ENCODE measurements around the gene ERGIC3.
A peak's percentile ranks its signal among the peaks of the same experiment; 100 is the strongest.

ERGIC3 gene

DNA sequence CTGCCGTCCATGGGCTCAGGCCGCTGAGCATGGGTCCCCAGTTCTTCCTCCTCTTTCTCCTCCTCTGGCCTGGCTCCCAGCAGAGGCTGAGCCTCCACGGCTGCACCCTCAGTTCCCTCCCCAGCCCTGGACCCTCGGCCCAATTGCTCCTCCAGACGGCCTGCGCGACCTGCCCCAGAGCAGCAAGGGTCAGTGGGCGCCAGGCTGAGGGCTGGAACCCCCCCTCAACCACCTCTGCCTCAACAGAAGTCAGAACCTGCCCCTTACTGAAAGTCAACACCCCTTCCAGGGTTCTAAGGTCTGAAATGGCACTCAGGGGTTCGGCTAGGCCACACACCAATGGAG is 57.9 kb downstream of the ERGIC3 start:
- TF ChIP-seq, protein P1, sequence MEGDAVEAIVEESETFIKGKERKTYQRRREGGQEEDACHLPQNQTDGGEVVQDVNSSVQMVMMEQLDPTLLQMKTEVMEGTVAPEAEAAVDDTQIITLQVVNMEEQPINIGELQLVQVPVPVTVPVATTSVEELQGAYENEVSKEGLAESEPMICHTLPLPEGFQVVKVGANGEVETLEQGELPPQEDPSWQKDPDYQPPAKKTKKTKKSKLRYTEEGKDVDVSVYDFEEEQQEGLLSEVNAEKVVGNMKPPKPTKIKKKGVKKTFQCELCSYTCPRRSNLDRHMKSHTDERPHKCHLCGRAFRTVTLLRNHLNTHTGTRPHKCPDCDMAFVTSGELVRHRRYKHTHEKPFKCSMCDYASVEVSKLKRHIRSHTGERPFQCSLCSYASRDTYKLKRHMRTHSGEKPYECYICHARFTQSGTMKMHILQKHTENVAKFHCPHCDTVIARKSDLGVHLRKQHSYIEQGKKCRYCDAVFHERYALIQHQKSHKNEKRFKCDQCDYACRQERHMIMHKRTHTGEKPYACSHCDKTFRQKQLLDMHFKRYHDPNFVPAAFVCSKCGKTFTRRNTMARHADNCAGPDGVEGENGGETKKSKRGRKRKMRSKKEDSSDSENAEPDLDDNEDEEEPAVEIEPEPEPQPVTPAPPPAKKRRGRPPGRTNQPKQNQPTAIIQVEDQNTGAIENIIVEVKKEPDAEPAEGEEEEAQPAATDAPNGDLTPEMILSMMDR (IDR thresholded peaks at IDR 0.05; ENCODE audit: low read depth, low read length): no peak
- no peak overlapping the region for H3K4me3 ChIP-seq (replicated peaks in 1 of 2; ENCODE audit: low read depth in 2 of 2, low read length in 2 of 2)
- no peak for DNase-seq (ENCODE audit: low read depth in 2 of 2)

DNA sequence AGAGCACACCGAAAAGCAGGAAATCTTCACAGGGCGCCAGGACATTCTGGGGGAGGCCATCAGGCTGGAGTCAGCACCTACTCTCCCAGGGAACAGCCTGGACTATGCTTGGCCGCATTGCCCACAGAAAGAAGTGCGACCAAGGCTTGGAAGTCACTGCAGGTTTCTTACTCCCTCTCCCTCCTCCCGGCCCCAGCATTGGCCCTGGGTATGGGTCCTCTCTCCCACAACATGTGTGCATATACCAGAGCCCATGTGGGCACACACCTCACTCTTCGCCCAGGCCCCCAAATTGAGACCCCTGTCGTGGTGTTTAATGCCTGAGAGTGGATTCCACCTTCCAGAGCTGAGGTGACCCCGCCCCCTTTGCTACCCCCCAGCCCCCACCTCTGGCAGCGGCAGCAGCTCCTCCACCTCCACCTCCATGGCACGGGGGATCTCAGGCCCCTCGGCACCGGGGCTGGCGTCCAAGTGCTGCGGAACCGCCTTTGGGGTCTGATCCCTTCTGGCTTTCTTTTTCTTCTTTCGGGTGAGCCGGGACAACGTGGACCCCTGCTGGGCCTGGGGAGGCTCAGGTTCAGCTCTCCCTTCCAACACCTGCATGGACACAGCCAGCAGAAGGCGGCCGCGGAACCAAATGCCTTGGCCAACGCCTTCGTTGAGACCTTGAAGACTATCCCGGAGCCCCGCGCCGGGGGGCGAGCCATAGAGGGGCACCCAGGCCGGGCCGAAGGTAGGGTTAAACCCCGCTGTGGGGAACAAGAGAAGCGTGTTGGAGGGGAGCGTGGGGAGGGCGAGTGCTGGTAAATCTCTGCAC is 58.5 kb downstream of the ERGIC3 start:
- TF ChIP-seq, protein P1 (IDR thresholded peaks at IDR 0.05; ENCODE audit: low read depth, low read length): no peak
- peak overlapping the region; percentile 38 to 41 for H3K4me3 ChIP-seq (replicated peaks in 1 of 2; ENCODE audit: low read depth in 2 of 2, low read length in 2 of 2)
- no peak for DNase-seq (ENCODE audit: low read depth in 2 of 2)

DNA sequence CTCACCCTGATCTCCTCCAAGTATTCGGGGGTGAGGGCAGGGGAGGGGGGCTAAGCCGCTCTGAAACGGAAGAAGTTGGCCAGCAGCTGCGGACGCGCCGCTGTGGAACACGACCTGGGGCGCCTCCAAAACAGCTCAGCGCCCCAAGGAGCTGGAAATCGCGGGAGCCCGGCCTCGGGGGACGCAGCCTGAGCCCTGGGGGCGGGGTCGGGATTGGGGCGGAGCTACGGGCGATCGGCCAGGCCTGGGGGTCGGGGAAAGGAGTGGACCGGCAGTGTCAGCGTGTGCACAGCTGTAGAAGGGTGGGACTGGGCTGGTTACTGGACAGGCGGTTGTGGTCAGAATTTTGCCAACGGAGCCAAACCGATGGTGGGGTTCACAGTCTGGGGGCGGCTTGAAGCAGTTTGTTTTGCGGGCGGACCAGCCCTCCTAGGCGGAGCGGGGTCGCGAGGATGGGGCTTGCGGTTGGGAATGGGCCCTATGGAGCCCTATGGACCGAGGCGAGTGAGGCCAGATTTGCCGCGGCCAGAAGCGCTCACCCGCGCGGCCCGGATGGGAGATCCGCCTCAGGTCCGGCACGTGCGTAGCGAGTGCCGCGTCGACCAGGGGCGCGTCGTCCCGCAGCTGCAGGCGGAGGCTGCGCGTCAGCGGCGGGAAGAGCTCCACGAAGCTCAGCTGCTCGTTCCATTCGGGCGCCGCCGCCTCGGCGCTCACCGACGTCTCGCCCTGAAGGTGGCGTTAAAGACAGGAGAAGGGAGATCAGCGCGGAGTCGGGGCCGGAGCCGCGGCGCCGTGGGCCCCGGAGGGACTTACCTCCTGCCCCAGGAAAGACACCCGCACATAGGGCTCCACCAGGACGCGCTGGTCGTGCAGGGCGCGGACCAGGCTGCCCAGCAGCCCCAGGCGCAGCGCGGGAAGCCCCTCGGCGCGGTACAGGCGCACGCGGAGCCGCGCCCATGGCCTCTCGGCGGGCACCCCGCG is 59.4 kb downstream of the ERGIC3 start:
- DNase-seq (ENCODE audit: low read depth in 2 of 2): peak; percentile 75 to 79
- peak overlapping the region; percentile 38 to 41 for H3K4me3 ChIP-seq (replicated peaks in 1 of 2; ENCODE audit: low read depth in 2 of 2, low read length in 2 of 2)
- TF ChIP-seq, protein P1 (IDR thresholded peaks at IDR 0.05; ENCODE audit: low read depth, low read length): peak; percentile 28

DNA sequence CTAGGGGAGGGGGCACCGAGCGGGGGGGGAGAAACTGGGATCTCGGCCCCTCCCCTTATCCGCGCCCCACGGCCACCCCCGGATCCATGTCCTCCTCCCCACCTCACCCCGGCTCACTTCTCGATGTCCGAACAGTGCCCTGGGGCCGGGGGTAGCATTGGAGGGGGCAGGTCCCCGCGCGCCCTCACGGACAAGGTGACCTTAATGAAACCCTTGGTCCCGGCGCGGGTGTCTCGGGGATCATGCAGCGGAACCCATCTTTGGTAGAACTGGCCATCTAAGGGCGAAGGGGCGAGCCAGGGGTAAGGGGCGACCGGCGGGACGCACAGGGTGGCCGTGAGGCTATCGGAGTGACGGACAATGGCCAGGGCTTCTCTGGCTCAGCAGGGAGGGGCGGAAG is 60.1 kb downstream of the ERGIC3 start:
- H3K4me3 ChIP-seq (replicated peaks in 1 of 2; ENCODE audit: low read depth in 2 of 2, low read length in 2 of 2): peak overlapping the region; percentile 21 to 41
- no peak for DNase-seq (ENCODE audit: low read depth in 2 of 2)

DNA sequence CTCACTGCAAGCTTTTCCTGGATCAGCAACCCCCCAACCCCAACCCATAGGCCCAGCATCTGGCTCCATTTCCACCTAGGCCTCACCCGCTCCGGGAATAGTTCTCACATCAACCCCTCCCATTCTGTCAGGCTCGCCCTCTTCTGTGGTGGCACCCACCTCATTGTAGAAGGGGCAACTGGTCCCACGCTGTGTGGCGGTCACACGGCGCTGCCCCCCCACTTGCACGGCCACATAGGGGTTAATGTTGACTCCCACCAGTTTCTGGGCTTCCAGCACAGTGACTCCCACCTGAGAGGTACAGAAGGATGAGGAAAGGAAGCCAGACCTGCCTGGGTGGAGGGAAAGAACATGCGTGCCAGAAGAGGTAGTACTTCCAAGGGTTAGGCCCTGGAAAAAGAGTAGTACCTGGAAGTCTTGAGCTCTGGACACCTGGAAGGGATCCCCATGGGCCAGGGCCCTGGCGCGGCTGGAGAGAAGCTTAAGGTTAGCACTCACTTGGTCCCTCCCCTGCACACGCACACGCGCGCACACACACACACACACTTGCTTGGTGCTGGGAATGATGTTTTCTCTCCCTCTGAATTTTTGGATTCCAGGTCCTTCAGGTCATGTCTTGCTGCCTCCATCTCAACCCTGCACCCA is 61.1 kb downstream of the ERGIC3 start:
- no peak for DNase-seq (ENCODE audit: low read depth in 2 of 2)
- TF ChIP-seq, protein P1 (IDR thresholded peaks at IDR 0.05; ENCODE audit: low read depth, low read length): no peak
- no peak overlapping the region for H3K4me3 ChIP-seq (replicated peaks in 1 of 2; ENCODE audit: low read depth in 2 of 2, low read length in 2 of 2)

More for the DNA sequence above, 60.1 kb downstream of the ERGIC3 start:
- TF ChIP-seq, protein P1 (IDR thresholded peaks at IDR 0.05; ENCODE audit: low read depth, low read length): no peak

DNA sequence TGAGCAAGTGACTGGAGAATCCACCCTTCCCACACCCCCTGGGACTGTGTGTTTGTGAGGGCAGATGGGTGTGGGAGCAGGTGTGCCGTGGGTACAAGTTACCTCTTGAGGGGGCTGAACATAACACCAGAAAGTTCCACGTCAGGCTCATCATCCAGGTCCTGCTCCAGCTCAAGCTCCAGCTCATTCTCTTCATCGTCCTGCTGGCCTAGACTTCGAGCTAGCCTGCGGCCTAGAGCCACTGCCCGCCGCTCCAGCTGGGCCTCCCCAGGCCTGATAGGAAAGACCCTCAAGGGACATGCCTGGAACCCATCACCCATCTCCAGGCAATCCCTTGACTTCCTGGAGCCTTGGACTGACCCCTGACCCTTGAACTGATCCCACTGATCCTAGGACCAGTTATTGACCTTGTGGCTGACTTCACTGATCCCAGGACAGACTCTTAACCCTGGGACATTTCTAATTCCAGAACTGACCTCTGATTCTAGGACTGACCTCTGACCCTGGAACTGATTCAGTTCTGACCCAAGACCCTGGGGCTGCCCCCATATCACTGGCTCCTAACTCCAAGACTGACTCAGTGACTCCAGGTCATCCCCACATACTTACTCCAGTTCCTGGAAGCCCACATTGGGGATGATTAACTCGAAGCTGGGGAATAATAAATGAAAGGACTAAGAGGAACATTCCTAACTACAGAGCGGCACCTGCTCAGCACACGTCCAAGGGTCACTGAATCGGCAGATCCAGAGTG is 62.0 kb downstream of the ERGIC3 start:
- TF ChIP-seq, protein P1 (IDR thresholded peaks at IDR 0.05; ENCODE audit: low read depth, low read length): no peak
- no peak for DNase-seq (ENCODE audit: low read depth in 2 of 2)
- no peak overlapping the region for H3K4me3 ChIP-seq (replicated peaks in 1 of 2; ENCODE audit: low read depth in 2 of 2, low read length in 2 of 2)
